ENCODE data around the gene FHIT. TPM values are rescaled to one million over a fixed set of nuclear protein-coding genes. Genes with fewer than 3 reads are reported as not detected.

FHIT gene
- polyA plus RNA-seq, 1 experiment: 0.11 TPM

DNA sequence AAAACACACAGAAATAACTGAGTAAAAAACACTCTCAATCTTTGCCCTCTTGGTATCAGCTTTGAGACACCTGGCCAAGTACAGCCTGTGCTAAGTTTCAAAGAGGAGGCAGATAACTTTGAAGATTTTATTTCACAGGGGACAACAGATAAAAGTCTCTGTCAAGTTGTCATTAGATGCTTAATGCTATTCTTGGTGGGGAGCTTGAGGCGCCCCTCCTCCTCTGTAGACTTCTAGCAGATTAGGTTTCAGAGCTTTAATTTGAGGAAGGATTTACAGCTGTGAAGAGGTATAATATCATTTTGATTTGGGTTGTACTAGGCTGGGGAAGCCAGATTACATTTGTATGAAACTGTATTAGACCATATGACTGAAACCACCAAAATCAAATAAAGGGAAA is 620.3 kb downstream of the FHIT start:
- TF ChIP-seq, protein P1, sequence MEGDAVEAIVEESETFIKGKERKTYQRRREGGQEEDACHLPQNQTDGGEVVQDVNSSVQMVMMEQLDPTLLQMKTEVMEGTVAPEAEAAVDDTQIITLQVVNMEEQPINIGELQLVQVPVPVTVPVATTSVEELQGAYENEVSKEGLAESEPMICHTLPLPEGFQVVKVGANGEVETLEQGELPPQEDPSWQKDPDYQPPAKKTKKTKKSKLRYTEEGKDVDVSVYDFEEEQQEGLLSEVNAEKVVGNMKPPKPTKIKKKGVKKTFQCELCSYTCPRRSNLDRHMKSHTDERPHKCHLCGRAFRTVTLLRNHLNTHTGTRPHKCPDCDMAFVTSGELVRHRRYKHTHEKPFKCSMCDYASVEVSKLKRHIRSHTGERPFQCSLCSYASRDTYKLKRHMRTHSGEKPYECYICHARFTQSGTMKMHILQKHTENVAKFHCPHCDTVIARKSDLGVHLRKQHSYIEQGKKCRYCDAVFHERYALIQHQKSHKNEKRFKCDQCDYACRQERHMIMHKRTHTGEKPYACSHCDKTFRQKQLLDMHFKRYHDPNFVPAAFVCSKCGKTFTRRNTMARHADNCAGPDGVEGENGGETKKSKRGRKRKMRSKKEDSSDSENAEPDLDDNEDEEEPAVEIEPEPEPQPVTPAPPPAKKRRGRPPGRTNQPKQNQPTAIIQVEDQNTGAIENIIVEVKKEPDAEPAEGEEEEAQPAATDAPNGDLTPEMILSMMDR (IDR thresholded peaks at IDR 0.05; ENCODE audit: insufficient read depth, low read depth, low read length): no peak
- POLR2A ChIA-PET: no interaction called here
- DNase-seq (ENCODE audit: low read depth): no peak
- no peaks in the 10 kb centered on the region for H3K36me3 ChIP-seq (ENCODE audit: control insufficient read depth, insufficient read depth, low read length)
- no peaks in the 10 kb centered on the region for H3K27me3 ChIP-seq (ENCODE audit: control insufficient read depth, insufficient read depth, low read length)
- no peak overlapping the region for H3K4me3 ChIP-seq (ENCODE audit: low read depth, low read length)
- CTCF ChIA-PET: no interaction called here

DNA sequence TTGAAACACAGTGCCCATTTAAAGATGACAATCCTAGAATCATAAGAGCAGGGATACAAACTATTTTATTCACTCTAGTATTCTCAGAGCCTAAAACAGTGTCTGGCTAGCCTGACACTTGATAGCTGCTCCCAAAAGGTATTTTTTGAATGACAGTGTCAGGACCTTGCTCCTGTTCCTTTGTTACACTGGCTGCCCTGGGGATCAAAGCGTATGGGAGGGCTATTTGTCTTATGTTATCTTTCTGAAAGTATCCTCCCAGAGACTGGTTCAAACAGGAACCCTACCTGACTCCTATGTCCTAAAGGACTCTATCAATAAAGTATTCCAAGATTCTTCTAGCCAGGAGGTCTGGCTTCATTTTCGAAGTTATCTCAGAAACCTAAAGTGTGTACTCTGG is 621.4 kb downstream of the FHIT start:
- no peaks in the 10 kb centered on the region for H3K36me3 ChIP-seq (ENCODE audit: control insufficient read depth, insufficient read depth, low read length)
- H3K4me3 ChIP-seq (ENCODE audit: low read depth, low read length): no peak overlapping the region
- TF ChIP-seq, protein P1 (IDR thresholded peaks at IDR 0.05; ENCODE audit: insufficient read depth, low read depth, low read length): no peak
- no peak for DNase-seq (ENCODE audit: low read depth)
- POLR2A ChIA-PET: no interaction called here
- CTCF ChIA-PET: no interaction called here
- no peaks in the 10 kb centered on the region for H3K27me3 ChIP-seq (ENCODE audit: control insufficient read depth, insufficient read depth, low read length)

DNA sequence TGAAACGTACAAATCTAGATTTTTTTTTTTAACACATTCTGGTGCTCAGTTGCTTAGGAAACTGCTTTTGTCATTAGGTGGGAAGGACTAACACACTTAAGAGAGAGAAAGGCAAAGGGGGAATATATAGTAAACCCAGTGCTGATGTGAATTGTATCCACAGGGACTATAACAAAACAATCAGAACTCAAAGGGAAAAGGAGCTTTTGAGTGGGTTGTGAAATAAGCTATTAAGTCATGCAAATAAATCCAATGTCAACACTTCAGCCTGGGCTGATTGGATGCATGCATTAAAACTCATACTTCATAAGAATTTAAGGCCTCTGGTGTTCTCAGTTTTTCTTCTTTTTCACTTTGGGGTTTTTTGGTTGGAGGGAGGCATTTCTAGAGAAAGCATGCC is 628.9 kb downstream of the FHIT start:
- TF ChIP-seq, protein P1 (IDR thresholded peaks at IDR 0.05; ENCODE audit: insufficient read depth, low read depth, low read length): no peak
- no peak for DNase-seq (ENCODE audit: low read depth)
- H3K36me3 ChIP-seq (ENCODE audit: control insufficient read depth, insufficient read depth, low read length): no peaks in the 10 kb centered on the region
- no peaks in the 10 kb centered on the region for H3K27me3 ChIP-seq (ENCODE audit: control insufficient read depth, insufficient read depth, low read length)
- POLR2A ChIA-PET: no interaction called here
- H3K4me3 ChIP-seq (ENCODE audit: low read depth, low read length): no peak overlapping the region
- CTCF ChIA-PET: interaction anchor here (0.7 kb wide), 1 partner anchor 324 kb away, joined by 4 read pairs; no protein-coding TSS in a partner anchor

DNA sequence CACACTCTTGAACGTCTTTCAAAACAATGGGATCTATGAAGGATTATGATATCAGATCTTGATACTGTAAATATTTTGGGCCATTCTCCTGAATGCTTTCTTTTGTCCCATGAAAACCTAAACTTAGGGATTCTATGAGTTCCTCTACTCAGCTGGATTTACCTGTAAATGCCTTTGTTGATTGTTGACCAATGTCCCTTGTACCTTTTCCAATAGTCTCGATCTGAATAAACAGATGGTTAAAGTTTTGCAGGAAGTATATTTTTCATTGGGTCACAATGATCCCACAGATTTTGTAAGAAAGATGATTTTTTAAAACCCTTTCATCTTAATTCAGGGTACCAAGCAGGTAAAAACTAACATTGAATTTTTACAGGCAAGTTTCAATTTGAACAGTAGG is 634.1 kb downstream of the FHIT start:
- H3K27me3 ChIP-seq (ENCODE audit: control insufficient read depth, insufficient read depth, low read length): no peaks in the 10 kb centered on the region
- ChIA-PET CTCF (interaction anchor here (0.7 kb wide), 1 partner anchor 12 kb away, joined by 3 read pairs; no protein-coding TSS in a partner anchor), POLR2A (no interaction called here)
- TF ChIP-seq, protein P1 (IDR thresholded peaks at IDR 0.05; ENCODE audit: insufficient read depth, low read depth, low read length): no peak
- no peaks in the 10 kb centered on the region for H3K36me3 ChIP-seq (ENCODE audit: control insufficient read depth, insufficient read depth, low read length)
- H3K4me3 ChIP-seq (ENCODE audit: low read depth, low read length): no peak overlapping the region
- no peak for DNase-seq (ENCODE audit: low read depth)

DNA sequence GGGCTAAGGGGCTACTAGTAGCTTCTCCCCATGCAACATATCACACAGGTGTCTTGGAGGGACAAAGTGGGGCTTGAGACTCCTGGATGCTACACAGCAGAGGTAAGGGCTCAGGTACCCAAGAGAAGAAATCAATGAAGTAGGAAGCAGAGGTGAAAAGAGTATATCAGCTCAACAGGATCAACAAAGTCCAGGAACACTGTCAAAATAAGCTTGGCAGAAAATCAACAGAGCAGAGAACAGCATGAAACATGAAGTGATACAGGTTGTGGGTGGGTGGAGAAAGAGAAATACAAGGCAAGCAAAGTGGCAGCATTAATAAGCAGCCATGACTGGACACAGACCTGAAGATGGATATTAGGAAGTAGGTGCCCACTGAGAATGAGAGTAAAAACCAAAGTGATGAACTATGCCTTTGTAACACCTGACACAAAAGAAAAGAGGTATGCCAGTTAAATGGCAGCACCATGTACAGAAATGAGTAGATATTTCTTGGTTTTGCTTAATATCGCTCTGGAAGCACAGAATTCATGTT is 637.4 kb downstream of the FHIT start:
- H3K27me3 ChIP-seq (ENCODE audit: control insufficient read depth, insufficient read depth, low read length): no peaks in the 10 kb centered on the region
- TF ChIP-seq, protein P1 (IDR thresholded peaks at IDR 0.05; ENCODE audit: insufficient read depth, low read depth, low read length): no peak
- H3K4me3 ChIP-seq (ENCODE audit: low read depth, low read length): no peak overlapping the region
- H3K36me3 ChIP-seq (ENCODE audit: control insufficient read depth, insufficient read depth, low read length): no peaks in the 10 kb centered on the region
- ChIA-PET POLR2A (no interaction called here), CTCF (no interaction called here)
- DNase-seq (ENCODE audit: low read depth): no peak

All from BJ (cell line).